Retinal pigment epithelial cell (primary cell): ENCODE measurements around the gene PPP1R13B.

Source experiments
- DNase-seq: peaks from one replicate; pipeline ENCODE4 v3.0.0-alpha.2; 2010; ENCODE audit warnings: low read depth
- H3K4me3 ChIP-seq: 2 replicates; pipeline ENCODE4 v1.5.1; 2011; ENCODE audit warnings: mild to moderate bottlenecking, low read length, control low read depth, moderate library complexity
- TF ChIP-seq, protein P1 (sequence below): conservative IDR thresholded peaks from 2 replicates; pipeline ENCODE4 v1.5.1; 2011; ENCODE audit warnings: low read depth, low read length, control low read depth, inconsistent platforms

The PPP1R13B gene

DNA sequence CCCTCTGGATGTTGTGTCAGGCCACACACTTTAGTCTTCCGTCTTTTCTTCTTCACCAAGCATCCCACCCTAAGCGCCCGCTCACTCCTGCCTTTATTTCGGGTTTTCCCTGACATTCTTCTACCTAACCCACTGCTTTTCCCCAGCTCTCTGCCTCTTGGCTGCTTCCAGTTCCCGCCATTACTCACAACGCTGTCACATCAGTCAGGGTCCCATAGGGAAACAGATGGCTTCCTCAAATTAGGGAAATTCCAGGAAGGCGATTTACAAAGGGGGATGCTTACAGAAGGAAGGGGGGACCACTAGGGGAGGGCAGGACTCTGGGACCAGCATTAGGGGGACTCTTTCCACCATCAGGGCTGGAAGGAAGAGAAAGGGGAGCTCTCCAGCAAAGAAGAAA lies 9.2 kb upstream of the PPP1R13B start:
- TF ChIP-seq, protein P1, sequence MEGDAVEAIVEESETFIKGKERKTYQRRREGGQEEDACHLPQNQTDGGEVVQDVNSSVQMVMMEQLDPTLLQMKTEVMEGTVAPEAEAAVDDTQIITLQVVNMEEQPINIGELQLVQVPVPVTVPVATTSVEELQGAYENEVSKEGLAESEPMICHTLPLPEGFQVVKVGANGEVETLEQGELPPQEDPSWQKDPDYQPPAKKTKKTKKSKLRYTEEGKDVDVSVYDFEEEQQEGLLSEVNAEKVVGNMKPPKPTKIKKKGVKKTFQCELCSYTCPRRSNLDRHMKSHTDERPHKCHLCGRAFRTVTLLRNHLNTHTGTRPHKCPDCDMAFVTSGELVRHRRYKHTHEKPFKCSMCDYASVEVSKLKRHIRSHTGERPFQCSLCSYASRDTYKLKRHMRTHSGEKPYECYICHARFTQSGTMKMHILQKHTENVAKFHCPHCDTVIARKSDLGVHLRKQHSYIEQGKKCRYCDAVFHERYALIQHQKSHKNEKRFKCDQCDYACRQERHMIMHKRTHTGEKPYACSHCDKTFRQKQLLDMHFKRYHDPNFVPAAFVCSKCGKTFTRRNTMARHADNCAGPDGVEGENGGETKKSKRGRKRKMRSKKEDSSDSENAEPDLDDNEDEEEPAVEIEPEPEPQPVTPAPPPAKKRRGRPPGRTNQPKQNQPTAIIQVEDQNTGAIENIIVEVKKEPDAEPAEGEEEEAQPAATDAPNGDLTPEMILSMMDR: no peak
- DNase-seq: no peak
- no peak overlapping the region for H3K4me3 ChIP-seq

DNA sequence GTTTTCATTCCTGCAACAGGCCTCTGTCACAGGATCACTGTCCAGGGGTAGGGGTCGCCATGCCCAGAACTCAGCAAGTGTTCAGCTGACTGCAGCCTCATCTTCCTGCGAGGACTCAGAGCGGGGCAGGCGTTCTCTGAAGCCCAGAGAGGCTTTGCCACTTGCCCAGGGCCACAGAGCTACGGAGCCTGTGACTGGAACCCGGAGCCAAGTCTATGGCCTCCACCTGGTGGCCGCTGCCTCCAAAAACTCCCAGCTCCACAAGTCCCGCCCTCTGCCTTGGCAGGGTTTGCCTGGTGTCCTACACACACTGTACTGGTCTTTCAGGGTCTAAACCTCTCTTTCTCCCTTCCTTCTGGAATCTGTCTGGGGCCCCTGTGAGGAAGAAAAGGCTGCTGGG lies 8.7 kb upstream of the PPP1R13B start:
- H3K4me3 ChIP-seq: no peak overlapping the region
- DNase-seq: no peak
- TF ChIP-seq, protein P1: no peak

DNA sequence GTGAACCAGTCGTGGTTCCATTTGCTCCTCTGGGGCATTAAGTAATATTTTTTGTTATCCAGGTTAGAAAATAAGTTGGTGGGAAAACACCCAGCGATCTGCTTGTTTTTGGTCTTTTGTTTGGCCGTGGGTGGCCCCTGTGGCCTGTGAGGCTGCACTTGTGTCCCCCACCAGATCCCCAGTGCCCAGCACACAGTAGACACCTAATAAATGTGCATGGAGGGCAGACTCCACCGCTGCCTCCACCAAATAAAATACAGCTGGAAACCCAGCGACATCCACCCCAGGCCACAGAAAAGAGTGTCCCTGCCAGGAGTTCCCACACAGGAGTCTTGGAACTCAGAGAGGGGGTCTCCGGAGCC lies 8.3 kb upstream of the PPP1R13B start:
- no peak overlapping the region for H3K4me3 ChIP-seq
- TF ChIP-seq, protein P1: no peak
- no peak for DNase-seq

DNA sequence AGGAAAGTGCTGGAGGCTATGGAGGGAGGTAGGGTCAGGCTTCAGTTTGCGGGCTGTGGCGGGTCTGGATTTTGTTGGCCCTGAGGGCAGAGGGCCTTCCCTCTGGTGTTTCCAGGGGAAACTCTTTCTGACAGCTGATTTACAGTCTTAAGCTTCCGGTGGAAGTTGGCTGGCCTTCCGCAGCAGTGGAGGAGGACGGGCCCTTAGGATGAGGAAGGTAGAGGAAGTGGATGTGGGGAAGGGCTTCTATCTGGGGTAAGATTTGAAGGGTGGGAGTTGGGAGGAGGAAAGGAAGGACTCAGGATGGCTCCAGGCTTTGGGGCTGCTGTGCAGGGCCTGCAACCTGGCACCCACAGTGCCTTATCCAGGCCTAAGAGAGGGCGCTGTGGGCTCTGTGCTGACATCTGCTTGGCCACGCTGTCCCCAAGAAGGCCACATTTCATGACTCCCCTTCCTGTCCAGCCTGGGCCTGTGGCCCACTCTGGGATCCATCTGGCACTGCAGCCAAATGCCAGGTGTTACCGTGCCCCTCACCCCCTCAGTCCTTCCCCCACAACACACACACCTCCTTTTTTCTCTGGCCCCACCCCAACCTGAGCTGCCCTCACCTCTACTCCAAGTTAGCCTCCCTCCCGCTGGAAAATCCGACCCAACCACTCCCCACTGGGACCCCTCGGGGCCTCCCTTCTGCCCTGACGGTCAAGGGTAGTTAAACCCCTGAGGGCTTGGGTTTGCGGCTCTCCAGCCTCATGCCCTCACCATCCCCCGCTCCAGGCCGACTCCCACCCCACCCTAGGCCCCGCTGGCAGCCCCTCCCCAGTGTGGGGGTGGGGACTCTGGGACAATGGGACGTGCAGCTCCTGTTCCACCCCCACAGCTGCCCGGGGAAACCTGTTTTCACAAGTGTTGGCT lies 7.7 kb upstream of the PPP1R13B start:
- no peak overlapping the region for H3K4me3 ChIP-seq
- no peak for DNase-seq
- TF ChIP-seq, protein P1: no peak

DNA sequence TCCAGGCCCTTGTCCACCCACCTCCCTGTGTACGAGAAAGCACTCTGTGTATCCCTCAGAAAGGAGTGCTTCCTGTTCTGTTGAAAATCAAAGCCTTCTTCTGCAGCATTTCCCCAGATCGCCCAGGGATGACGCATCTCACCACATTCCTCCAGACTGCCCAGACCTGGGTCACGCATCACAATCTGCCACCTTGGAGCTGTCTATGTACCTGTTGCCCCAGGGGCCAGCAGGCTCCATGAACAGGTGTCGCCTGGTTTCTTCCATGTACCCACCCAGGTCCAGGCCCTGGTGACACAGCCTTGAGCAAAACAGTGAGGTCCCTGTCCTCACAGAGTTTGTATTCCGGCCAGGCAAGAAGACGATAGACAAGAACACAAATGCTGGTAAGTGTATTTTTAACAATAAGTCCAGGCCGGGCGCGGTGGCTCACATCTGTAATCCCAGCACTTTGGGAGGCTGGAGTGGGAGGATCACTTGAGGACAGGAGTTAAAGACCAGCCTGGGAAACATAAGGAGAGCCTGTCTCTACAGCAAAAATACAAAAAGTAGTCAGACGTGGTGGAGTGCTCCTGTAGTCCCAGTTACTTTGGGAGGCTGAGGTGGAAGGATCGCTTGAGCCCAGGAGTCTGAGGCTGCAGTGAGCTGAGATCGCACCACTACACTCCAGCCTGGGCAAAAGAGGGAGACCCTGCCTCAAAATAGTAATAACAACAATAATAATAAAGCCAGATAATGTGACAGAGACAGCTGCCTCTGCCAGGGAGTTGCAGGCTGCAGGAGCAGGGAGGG lies 6.8 kb upstream of the PPP1R13B start:
- TF ChIP-seq, protein P1: no peak
- H3K4me3 ChIP-seq: no peak overlapping the region
- no peak for DNase-seq

DNA sequence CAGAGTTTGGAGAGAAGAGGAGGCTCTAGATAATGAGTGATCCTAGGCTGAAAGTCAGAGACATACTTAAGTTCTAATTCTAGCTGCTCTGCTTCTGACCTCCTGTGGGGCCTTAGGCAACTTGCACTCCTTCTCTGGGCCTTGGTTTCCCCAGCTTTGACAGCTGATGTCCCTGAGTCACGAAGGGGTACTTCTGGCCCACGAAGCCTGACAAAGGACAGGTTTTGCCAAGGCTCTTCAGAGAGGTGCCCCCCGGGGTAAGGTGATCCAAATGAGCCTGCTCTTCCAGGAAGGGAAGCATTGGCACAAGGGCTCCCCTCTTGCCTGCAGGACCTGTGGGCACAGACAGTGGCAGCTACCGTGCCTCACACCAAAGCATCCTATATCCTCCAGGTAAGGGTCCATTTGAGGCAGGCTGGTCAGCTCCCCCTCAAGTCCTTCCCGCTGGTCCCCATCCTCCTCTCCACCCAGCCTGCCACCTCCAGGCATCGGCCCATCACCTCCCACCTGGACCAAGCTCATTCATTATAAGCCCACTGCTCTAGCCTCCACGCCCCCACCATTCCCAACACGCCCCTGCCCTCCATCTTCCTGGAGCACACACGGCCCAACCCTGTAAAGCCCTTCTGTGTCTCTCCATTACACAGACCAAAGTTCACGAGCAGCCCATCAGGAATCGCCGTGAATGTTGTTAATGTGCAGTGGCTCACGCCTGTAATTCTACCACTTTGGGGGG lies 1.9 kb upstream of the PPP1R13B start:
- H3K4me3 ChIP-seq: no peak overlapping the region
- no peak for DNase-seq
- TF ChIP-seq, protein P1: no peak
